HT1080 (cell line): ENCODE results near the gene NUP214. TPM values are rescaled to one million over a fixed set of nuclear protein-coding genes. Genes with fewer than 3 reads are reported as not detected.
"Not testable (repeated sequence)": the region's sequence is repeated elsewhere in the genome, so short reads cannot be mapped to it uniquely, and the experiment has no call there.

Source experiments
- DNase-seq: peaks from one replicate; pipeline ENCODE4 v3.0.0-alpha.2; 2015; ENCODE audit warnings: low read depth
- total RNA-seq: library from RNA; depleted of rRNA; stranded (reverse); fragments of >200 nt; shearing (Covaris generic); gene quantifications from 2 replicates; pipeline ENCODE4 v1.2.3, GENCODE V29; 2014

NUP214 gene
- total RNA-seq, 1 experiment from 2014 or later: 27.1 TPM

DNA sequence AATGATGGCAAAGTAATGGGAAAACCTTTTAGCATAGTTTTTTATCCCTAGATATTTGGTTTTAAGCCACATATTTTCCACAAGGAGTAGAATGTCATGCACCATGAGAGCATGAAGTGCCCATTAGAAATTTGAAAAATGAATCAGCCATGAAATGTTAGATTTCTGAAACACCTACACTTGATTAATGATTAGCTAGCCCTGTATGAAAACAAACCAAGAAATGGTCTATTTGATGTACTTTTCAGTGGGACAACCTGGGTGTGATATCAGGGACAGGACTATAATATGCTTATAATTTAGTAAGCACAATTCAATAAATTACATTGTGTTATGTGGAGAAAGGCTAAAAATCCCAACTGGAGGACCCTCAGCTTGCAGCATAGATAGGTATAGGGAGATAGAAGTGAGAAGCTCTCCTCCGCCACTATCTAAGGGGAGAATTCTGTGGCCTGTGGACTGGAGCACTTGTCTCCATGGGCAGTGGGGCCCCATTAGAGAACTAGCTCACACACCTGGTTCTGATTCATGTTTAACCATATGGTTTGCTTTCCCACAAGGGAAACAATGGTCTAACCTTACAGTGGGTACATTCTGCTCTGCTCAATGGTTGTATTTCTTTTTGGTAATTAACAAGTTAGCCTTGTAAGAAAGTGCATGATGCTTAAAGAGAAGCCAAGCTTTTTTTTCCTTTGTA is 35.2 kb downstream of the NUP214 start:
- DNase-seq: no peak

DNA sequence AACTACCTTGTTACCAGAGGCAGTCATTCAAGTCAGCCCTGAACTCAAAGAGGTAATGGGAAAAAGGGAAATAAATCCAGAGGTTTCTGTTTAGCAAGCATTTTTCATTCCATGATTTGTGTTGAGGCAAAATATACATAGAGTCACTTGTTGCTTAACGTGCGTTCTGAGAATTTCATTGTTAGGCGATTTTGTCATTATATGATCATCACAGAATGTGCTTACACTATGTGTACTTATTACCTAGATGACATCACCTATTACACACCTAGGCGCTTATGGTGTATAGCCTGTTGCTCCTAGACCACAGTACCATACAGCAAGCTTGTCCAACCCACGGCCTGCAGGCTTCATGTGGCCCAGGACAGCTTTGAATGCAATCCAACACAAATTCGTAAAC is 36.2 kb downstream of the NUP214 start:
- no peak for DNase-seq

DNA sequence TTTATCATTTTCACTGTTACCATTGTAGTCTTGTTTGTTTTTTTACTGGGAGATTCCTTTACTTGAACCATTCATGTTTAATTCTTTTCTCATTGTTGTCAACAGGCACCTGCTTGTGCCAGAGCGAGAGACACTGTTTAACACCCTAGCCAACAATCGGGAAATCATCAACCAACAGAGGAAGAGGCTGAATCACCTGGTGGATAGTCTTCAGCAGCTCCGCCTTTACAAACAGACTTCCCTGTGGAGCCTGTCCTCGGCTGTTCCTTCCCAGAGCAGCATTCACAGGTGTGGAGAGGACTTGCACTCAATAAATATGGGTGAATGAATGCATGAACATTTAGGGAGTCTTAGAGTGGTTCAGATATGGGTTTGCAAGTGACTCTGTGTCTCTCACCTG is 37.5 kb downstream of the NUP214 start:
- DNase-seq: no peak

DNA sequence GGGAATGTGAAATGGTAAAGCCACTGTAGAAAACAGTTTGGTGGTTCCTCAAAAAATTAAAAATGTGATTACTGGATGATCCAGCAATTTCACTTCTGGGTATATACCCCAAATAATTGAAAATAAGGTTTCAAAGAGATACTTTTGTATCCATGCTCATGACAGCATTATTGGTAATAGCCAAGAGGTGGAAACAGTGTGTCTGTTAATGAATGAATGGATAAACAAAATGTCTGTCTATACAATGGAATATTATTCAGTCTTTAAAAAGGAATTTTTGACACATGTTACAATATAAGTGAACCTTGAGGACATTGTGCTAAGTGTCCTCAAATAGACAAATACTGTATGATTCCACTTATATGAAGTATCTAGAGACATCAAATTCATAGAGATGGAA is 40.1 kb downstream of the NUP214 start:
- DNase-seq: no peak

DNA sequence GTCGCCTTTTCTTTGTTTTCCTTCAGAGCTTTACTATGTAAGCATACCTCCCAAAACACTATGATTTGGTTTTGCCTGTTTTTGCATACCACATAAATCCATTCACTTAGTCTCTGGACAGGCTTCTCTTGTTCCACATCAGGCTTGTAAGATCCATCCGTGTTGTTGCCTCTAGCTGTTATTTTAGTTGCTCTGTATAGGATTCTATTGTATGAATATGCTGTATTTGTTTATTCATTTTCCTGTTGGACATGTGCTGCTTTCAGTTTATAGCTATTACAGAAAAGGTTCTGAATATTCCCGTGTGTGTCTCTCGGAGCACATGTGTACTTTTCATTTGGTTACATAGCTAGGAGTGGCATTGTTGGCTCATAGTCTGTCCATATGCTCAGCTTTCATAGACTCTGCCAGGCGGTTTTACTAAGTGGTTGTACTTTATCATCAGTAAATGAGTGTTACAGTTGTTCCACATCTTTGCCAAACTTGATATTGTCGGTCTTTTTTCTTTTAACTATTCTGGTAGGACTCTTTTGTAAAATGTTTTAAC is 41.8 kb downstream of the NUP214 start:
- no peak for DNase-seq

DNA sequence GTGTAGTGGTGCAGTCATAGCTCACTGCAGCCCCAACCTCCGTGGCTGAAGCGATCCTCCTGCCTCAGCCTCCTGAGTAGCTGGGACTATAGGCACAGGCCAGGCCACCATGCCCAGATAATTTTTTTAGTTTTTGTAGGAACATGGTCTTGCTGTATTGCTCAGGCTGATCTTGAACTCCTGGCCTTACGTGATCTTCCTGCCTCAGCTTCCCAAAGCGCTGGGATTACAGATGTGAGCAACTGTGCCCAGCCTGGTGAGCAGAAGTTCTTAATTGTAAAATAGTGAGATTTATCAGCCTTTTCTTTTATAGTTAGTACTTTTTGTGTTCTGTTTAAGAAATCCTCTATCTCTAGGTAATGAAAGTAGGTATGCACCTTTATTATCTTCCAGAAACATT is 42.5 kb downstream of the NUP214 start:
- no peak for DNase-seq

DNA sequence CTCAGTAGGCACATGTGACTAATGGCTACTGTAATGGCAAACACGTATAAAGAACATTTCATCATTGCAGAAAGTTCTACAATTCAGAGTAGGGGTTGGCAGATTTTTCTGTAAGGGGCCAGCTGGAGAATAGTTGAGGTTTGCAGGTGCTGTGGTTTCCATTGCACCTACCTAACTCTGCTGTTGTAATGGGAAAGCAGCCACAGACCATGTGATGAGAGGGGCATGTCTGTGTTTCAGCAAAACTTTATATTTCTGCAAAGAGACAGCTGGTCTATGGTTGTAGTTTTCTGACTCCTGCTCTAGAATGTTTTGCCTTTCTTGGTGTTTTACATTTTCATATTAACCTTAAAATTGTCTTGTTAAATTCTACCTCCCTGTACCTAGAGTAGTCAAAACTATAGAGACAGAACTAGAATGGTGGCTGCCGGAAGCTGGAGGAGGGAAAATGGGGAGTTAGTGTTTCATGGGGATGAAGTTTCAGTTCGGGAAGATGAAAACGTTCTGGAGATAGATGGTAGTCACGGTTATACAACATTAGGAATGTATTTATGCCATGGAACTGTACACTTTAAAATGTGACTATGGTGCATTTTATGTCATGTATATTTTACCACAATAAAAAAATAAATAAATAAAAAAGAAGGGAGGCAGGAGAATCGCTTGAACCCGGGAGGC is 44.3 kb downstream of the NUP214 start:
- DNase-seq: no peak

DNA sequence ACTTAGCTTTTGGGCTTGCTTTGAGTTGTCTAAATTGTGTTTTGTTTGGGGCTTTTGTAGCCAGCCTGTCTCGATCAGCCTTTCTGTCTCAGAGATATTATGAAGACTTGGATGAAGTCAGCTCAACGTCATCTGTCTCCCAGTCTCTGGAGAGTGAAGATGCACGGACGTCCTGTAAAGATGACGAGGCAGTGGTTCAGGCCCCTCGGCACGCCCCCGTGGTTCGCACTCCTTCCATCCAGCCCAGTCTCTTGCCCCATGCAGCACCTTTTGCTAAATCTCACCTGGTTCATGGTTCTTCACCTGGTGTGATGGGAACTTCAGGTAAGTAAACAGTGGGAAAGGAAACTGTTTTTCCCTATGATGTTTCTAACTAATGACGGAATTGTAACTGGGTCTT is 48.6 kb downstream of the NUP214 start:
- no peak for DNase-seq

DNA sequence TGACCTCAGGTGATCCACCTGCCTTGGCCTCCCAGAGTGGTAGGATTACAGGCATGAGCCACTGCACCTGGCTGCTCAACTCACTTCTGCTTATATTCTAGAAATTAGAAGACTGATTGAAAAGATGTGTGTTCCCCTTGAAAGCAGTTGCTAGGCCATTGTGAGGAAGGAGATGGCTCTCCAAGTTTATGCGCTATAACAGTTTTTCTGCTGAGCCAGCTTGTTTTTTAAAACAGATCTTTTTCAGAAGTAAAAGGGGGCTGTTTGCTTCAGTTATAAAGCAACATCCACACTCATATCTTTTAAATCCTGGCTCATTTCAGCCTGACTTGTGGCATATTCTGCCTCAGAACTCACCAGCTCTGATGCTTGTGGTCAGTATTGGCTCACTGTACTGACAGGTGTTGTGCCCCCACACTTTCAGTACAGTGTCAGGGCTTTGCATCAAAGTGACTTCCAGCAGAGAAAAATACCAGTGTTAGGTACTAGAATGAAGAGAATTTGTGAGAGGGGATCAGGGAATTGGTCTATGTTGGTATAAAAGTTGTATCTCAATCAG is 49.4 kb downstream of the NUP214 start:
- DNase-seq: no peak

DNA sequence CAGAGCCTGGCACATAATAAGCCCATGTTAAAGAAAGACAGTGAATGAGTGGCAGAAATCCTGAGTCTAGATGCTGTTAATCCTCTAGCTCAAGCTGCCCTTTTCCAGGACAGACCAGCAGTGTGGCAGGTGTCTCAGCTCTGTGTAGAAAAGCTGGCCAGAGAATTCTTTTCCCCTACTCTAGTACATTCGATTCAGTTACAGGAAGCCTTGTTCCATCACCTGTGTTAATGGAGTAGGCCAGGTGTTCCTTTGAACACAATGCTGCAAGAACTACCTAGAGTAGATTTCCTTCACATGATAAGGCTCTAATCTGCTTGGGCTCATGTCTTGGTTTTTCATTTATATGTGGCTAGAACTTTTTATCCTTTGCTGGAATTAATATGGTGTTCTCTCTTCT is 52.5 kb downstream of the NUP214 start:
- no peak for DNase-seq

DNA sequence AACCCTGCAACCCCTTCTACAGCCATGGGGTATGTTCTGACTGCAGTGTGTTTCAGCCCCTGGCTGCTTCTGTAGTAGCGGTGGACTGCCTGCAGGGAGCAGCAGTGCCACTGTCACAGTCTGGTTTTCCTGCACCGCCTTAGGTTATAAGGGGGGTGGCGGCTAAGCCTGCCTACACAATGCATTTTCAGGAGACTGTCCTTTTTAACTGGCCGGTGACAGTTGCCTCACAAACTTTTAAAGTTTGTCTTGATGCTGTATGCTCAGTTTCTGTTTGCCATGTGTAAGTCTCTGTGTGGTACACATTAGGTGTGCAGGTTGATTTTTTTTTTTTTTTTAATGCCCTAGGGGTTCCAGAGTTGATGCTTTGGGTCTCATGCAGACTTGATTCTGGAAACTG is 53.0 kb downstream of the NUP214 start:
- peak; percentile 72 for DNase-seq

DNA sequence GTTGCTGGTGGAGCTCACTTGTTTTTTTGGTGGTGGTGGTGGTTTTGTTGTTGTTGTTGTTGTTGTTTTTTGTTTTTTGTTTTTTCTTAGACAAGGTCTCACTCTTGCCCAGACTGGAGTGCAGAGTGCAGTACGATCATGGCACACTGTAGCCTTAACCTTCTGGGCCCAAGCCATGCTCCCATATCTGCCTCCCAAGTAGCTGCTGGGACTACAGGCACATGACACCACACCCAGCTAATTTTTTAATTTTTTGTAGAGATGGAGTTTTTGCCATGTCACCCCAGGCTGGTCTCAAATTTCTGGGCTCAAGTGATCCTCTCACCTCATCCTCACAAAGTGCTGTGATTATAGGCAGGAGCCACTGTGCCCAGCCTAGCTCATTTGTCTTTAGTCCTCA is 53.5 kb downstream of the NUP214 start:
- DNase-seq: no peak

DNA sequence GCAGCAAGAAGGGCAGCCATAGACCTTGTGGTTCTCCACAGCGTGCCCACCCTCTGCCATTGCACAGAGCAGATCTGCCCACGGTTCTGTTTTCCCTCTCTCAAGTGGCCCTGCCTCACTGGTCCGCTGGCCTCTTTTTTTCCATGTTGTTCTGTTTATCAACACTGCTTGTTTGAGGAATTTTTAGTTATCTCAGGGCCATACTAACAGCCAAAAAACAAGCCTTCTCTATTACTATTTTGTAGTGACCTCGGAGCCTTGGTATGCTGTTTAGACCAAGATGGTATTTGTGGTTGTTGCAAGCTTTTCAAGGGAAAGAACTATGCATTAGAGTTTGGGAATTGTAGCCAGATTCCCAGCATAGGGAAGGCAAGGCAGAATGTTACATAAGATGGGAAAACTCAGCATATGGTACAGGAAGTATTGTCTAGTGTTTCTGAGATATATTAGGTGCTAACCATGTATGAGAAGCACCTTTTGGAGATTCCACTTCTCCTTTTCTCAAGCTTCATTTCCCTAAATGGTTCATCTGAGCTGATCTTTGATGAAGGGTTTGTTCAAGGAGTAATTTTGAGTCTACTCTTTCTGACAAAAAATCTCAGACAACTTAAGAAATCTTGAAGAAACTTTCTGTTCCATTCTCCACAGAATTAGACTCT is 54.3 kb downstream of the NUP214 start:
- peak; percentile 46 for DNase-seq

DNA sequence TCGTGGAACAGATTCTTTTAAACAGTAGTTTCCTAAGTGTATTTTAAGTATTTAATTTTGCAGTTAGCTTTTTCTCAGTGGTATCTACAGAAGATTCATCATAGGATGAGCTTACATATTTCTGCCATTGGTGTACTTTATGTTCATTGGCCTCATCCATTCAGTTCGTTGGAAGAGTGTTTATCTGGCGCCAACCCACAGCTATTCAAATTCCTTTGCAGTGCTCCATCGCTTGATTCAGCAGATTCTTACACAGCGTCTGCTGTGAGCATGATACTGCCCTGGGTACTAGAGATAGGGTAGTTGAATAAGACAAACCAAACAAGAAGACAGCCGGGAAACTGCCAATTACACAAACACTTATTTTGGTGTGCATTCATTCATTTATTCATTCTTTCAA is 55.1 kb downstream of the NUP214 start:
- no peak for DNase-seq

DNA sequence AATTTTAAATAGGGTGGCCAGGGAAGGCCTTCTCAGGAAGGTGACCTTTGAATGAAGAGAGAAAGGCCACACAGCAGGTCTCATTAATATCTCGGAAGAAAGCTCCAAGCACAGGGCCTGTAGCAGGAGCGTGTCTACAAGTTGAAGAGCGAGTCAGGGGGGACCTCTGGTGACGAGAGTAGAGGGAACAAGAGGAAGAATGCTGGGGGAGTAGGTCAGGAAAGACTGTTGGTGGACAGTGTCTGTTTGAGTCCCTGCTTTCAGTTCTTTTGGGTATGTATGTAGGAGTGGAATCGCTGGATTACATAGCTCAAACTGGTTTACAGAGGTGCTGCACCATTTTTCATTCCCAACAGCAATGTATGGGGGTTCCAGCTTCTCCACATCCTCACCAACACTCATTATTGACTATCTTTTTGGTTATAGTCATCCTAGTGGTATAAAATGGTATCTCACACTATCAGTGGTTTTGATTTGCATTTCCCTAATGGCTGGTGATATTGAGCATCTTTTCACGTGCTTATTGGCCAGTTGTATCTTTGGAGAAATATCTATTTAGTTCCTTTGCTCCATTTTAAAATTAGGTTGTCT is 55.8 kb downstream of the NUP214 start:
- DNase-seq: no peak

DNA sequence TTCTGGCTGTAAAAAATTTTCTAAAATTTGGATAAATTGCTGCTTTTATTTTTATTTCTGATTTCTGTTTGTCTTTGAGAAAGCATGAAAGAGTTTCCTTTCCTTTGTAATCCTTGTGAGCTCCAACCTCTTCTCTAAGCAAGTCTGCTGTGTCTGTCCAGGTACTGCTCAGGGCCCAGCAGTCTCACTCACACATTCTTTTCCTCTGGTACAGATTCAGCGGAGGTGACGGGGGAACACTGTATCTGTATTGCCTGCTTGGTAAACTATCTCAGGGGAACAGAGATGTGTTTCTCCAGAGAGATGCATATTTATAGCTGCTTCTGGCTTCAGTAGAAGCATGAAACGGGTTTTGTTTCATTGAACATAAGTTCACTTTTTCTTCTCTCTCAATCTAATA is 60.5 kb downstream of the NUP214 start:
- DNase-seq: no peak

DNA sequence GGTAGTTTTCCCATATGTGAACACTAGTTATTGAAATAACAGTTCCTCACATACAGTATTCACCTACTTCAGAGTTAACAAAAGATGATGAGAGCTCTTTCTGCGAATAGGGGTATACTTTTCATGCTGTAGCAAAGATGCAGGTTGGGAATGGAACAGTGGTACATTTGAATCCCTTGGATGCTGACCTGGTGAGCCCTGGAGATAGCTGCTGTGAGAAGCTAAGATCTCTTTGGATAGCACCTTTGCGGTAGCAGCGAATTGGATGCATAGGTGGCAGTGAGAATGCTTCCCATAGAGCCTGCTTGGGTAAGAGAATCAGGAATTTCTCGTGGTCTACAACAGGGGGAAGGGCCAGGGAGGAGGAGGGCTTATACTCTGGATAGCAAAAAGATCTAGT is 61.2 kb downstream of the NUP214 start:
- DNase-seq: no peak

DNA sequence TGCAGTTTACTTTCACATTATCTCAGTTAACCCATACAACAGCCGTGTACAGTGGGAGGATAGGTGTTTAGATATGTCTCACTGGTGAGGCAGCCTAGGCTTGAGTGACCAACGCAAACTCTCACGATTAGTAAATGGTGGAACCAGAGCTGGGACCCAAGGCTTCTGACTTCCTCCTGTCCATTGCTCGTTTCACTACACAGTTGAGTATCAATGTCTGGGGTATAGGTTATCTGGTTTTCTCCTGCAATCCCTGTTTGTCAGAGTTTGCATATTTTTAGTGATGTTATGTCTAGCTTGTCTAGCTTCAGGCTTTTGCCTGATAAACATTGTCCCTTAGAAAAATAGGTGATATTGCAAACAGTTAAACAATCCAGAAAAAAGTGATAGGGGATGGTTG is 62.6 kb downstream of the NUP214 start:
- DNase-seq: no peak

DNA sequence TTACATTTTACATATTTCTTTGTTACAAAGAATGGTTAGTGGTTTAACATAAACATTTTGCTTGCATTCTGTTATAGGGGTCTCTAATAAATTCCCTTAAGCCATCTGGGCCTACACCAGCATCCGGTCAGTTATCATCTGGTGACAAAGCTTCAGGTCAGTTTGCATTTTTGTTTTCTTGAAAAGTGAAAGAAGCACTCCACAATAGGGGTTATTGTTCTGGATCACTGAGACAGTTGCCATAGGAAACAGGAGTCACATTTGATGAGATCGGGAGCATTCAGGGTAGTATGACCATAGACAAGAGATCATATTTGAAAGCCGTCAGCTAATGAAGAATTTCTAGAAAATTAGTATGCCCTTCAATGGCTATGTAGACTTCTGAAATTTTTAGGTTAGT is 63.6 kb downstream of the NUP214 start:
- no peak for DNase-seq

DNA sequence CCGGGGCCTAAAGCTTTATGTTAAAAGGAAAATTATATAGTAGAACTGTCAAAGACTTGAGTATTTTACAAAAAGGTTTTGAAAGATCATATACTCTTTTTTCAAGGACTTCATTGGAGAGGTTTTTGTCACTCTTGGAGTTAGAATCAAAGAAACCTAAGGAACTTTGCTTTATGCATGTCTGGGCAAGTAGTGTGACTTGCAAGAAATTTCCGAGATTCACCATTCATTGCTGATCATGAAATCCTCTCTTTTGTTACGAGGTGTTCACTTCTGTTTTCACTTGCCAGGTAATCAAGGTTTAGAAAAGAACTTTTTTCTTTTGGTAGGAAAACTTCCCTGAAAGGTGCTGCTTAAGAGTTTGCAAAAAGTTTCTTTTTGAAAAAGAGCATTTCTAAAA is 64.8 kb downstream of the NUP214 start:
- no peak for DNase-seq

DNA sequence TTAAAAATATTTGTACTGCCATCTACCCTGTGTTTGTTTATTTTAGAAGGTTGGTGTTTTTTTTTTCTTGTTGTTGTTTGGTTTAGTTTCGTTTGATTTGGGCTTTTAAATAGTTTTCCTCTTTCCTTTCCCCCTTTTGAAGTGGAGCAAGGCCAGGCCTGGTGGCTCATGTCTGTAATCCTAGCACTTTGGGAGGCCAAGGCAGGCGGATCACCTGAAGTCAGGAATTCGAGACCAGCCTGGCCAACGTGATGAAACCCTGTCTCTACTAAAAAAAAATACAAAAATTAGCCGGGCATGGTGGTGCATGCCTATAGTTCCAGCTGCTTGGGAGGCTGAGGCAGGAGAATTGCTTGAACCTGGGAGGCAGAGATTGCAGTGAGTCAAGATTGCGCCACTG is 65.6 kb downstream of the NUP214 start:
- DNase-seq: not testable (repeated sequence)

DNA sequence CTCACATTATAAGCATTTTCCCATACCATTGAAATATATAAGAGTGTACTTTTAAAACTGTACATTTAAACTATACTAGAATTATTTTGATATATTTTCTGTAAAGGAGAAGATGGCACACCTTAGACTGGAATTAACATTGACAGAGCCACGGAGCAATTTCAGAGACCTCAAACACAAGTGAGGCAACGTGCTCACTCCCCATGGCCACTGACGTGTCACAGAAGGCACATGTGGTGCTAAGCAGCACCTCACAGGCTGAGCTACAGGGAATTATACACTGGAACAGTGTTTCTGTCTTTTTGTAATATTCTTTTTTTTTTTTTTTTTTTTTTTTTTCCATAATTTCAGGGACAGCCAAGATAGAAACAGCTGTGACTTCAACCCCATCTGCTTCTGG is 66.5 kb downstream of the NUP214 start:
- DNase-seq: no peak
